Measurements from ENCODE around the gene LENG1. TPM values are rescaled to one million over a fixed set of nuclear protein-coding genes. Genes with fewer than 3 reads are reported as not detected.
A peak's percentile ranks its signal among the peaks of the same experiment; 100 is the strongest.

Gene LENG1
- total and polyA plus RNA-seq, 2 experiments from 2014 or later: 8.4 to 15.0 TPM

- 46% methylated on average over 23 of the region's 28 CpGs for WGBS (ENCODE audit: low lambda C conversion rate, missing lambda C conversion rate)
- Histone ChIP-seq H3K27ac (no peak overlapping the region), H3K9me3 (ENCODE audit: low read depth) (no peaks in the 10 kb centered on the region), H3K4me3 (peak overlapping the region; percentile 78), H3K9me2 (replicated peaks; ENCODE audit: insufficient read depth) (no peaks in the 10 kb centered on the region), H3K79me2 (peaks cover 33% of the 10 kb centered on the region), H2AFZ (peak overlapping the region; percentile 67), H3K36me3 (replicated peaks; ENCODE audit: insufficient read depth, low read depth) (no peaks in the 10 kb centered on the region), H3K4me2 (peak overlapping the region; percentile 87), H3K4me1 (ENCODE audit: insufficient read depth) (no peaks in the 10 kb centered on the region), H4K20me1 (ENCODE audit: insufficient read depth, poor library complexity, severe bottlenecking) (no peaks in the 10 kb centered on the region), H3K27me3 (no peaks in the 10 kb centered on the region)
- DNase-seq (ENCODE audit: low spot score): peak; percentile 45
- TF ChIP-seq CTCF (IDR thresholded peaks at IDR 0.05; ENCODE audit: poor library complexity): no peak
- TF ChIP-seq EZH2phosphoT487 (IDR thresholded peaks at IDR 0.05; ENCODE audit: low read depth, severe bottlenecking, unreplicated experiment): no peak
- TF ChIP-seq EZH2 (IDR thresholded peaks at IDR 0.05; ENCODE audit: borderline replicate concordance): no peak
Measured at GRCh38 chr19:54114340-54115108, 45.0 kb downstream of the LENG1 start.

- DNase-seq (ENCODE audit: low spot score): no peak
- Histone ChIP-seq H3K27me3 (no peaks in the 10 kb centered on the region), H3K9me3 (ENCODE audit: low read depth) (no peaks in the 10 kb centered on the region), H3K4me3 (no peak overlapping the region), H3K9me2 (replicated peaks; ENCODE audit: insufficient read depth) (no peaks in the 10 kb centered on the region), H3K27ac (no peak overlapping the region), H3K36me3 (replicated peaks; ENCODE audit: insufficient read depth, low read depth) (no peaks in the 10 kb centered on the region), H3K4me2 (no peak overlapping the region), H3K4me1 (ENCODE audit: insufficient read depth) (no peaks in the 10 kb centered on the region), H4K20me1 (ENCODE audit: insufficient read depth, poor library complexity, severe bottlenecking) (no peaks in the 10 kb centered on the region), H2AFZ (no peak overlapping the region), H3K79me2 (peaks cover 20% of the 10 kb centered on the region)
- TF ChIP-seq EZH2phosphoT487 (IDR thresholded peaks at IDR 0.05; ENCODE audit: low read depth, severe bottlenecking, unreplicated experiment): no peak
- no peak for TF ChIP-seq EZH2 (IDR thresholded peaks at IDR 0.05; ENCODE audit: borderline replicate concordance)
- no peak for TF ChIP-seq CTCF (IDR thresholded peaks at IDR 0.05; ENCODE audit: poor library complexity)
- 77% methylated on average over 6 of the region's 6 CpGs for WGBS (ENCODE audit: low lambda C conversion rate, missing lambda C conversion rate)
Measured at GRCh38 chr19:54109651-54110050, 49.9 kb downstream of the LENG1 start.

- WGBS (ENCODE audit: low lambda C conversion rate, missing lambda C conversion rate): 88% methylated on average over 7 of the region's 7 CpGs
- Histone ChIP-seq H3K27me3 (no peaks in the 10 kb centered on the region), H3K36me3 (replicated peaks; ENCODE audit: insufficient read depth, low read depth) (no peaks in the 10 kb centered on the region), H3K79me2 (peaks cover 19% of the 10 kb centered on the region), H4K20me1 (ENCODE audit: insufficient read depth, poor library complexity, severe bottlenecking) (no peaks in the 10 kb centered on the region), H3K4me2 (no peak overlapping the region), H3K9me3 (ENCODE audit: low read depth) (no peaks in the 10 kb centered on the region), H3K4me3 (no peak overlapping the region), H2AFZ (no peak overlapping the region), H3K27ac (no peak overlapping the region), H3K9me2 (replicated peaks; ENCODE audit: insufficient read depth) (no peaks in the 10 kb centered on the region), H3K4me1 (ENCODE audit: insufficient read depth) (peaks cover 3% of the 10 kb centered on the region)
- TF ChIP-seq EZH2phosphoT487 (IDR thresholded peaks at IDR 0.05; ENCODE audit: low read depth, severe bottlenecking, unreplicated experiment): no peak
- TF ChIP-seq EZH2 (IDR thresholded peaks at IDR 0.05; ENCODE audit: borderline replicate concordance): no peak
- TF ChIP-seq CTCF (IDR thresholded peaks at IDR 0.05; ENCODE audit: poor library complexity): no peak
- no peak for DNase-seq (ENCODE audit: low spot score)
Measured at GRCh38 chr19:54108496-54108895, 51.0 kb downstream of the LENG1 start.

Data from hepatocyte (in vitro differentiated cells).